ENCODE results near the gene FOXD3. TPM values are rescaled to one million over a fixed set of nuclear protein-coding genes. Genes with fewer than 3 reads are reported as not detected.

The FOXD3 gene
- not detected in 2 replicates for total RNA-seq

DNA sequence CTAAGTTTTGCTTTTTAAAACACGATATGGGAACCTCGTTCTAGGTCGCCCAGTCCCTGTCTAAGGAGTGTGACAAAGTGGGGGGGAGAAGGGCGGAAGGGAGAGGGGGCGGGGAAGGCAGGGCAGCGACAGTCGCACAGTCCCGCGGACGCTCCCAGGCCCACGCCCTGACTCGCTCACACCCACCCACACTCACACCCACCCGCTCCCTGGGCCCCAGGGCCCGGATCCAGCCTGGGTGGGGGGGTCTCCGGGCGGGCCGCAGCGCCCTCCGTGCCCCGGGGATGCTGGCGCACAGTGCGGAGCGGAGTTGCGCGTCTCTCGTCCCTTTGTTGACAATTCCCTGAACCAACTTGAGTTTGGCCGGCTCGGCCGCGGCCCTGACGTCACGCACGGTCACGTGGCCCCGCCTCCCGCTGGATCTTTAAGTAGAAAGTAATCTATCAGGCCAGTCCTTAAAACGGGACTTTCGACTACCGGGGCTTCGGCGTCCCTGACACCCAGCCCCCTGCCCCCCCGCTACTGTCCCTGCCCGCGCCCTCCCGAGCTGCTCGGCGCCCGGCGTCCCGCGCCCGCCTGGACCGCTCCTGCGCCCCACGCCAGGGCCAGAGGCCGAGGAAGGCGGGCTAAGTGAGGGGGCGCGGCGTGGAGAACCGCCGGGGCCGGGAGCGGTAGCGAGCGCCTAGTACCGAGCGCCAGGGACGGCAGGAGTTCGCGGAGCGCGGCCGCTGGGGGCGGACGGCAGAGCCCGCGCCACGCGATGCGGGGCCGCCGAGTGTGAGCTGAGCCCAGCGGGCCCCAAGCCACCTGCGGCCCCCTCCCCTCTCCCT is at the start of gene FOXD3:
Gene FOXD3 (plus strand): TSS at position 454 of the 830 bp plus-strand sequence. CDS start 492 bp downstream, outside the sequence.

GRCh38 chr1:63367215-63368103 is 45.1 kb downstream of the FOXD3 start, which contains the start of gene ALG6:
ALG6 (plus strand) TSS chr1:63367627; CDS start chr1:63370978, 3,351 bp downstream.

Small RNA genes lying within 50 kb of the gene (small RNA-seq; reads per million reads assigned to genes)
- gene MIR6068 (not detected), gene RF00019 (not detected)

Other genes starting within 250 kb of the FOXD3 start
- gene ALG6, start 45.1 kb downstream of the FOXD3 start, total RNA-seq: 8.4 and 9.1 TPM in 2 replicates
- gene ITGB3BP, start 200.7 kb downstream of the FOXD3 start, total RNA-seq: 13.7 and 15.1 TPM in 2 replicates
- 5.5 and 9.6 TPM in 2 replicates for gene EFCAB7, start 201.0 kb downstream of the FOXD3 start, total RNA-seq

Measured in hair follicle dermal papilla cell (primary cell).